GM06990 (cell line): ENCODE measurements around the gene MLX.
"Not testable (repeated sequence)": the region's sequence is repeated elsewhere in the genome, so short reads cannot be mapped to it uniquely, and the experiment has no call there.

ENCODE experiments used
- DNase-seq: peaks from one replicate; pipeline ENCODE4 v3.0.0-alpha.2; 2011; ENCODE audit not compliant: insufficient read length; ENCODE audit errors: extremely low read depth
- H3K27me3 ChIP-seq: replicated peaks from 2 replicates; pipeline ENCODE4 v1.6.0; 2011; ENCODE audit warnings: low read length; ENCODE audit not compliant: control insufficient read depth, insufficient read depth
- H3K36me3 ChIP-seq: 2 replicates; pipeline ENCODE4 v1.5.1; 2011; ENCODE audit warnings: low read length; ENCODE audit not compliant: control insufficient read depth, insufficient read depth
- H3K4me3 ChIP-seq: replicated peaks from 2 replicates; pipeline ENCODE4 v1.5.1; 2011; ENCODE audit warnings: low read depth, mild to moderate bottlenecking, control low read depth, low read length
- TF ChIP-seq, protein P1 (sequence below): IDR thresholded peaks from 2 replicates; pipeline ENCODE4 v1.5.1; 2011; ENCODE audit warnings: low read length, control low read depth, mild to moderate bottlenecking, inconsistent platforms; ENCODE audit not compliant: insufficient read depth, poor library complexity, severe bottlenecking

MLX gene

DNA sequence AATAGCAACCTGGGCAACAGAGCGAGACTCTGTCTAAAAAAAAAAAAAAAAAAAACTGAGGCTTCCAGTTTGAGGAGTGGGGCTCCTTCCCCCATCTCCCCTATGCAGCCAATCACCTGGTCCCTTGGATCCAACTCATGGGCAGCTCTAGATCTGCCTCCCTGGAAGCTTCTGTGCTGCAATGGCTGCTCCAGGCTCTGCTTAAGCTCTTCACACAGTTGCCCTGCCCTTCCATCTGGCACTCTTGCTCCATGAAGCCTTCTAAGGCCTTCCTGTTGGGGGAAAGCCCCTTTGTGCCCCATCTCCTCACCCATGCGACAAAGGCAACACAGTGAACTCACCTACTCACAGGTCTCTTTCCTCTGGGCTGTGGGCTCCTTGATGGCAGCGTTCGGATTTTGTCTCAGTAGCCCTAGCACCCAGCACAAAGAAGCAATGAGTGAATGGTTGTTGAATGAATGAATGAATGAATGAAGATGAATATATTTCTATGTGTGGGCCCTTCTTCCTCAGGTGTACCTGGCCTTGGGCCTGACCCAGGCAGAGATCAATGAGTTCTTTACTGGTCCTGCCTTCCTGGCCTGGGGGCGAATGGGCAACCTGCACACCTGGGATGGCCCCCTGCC is 29.0 kb upstream of the MLX start:
- TF ChIP-seq, protein P1, sequence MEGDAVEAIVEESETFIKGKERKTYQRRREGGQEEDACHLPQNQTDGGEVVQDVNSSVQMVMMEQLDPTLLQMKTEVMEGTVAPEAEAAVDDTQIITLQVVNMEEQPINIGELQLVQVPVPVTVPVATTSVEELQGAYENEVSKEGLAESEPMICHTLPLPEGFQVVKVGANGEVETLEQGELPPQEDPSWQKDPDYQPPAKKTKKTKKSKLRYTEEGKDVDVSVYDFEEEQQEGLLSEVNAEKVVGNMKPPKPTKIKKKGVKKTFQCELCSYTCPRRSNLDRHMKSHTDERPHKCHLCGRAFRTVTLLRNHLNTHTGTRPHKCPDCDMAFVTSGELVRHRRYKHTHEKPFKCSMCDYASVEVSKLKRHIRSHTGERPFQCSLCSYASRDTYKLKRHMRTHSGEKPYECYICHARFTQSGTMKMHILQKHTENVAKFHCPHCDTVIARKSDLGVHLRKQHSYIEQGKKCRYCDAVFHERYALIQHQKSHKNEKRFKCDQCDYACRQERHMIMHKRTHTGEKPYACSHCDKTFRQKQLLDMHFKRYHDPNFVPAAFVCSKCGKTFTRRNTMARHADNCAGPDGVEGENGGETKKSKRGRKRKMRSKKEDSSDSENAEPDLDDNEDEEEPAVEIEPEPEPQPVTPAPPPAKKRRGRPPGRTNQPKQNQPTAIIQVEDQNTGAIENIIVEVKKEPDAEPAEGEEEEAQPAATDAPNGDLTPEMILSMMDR: no peak
- Histone ChIP-seq H3K27me3 (no peaks in the 10 kb centered on the region), H3K36me3 (peaks cover 15% of the 10 kb centered on the region), H3K4me3 (no peak overlapping the region)
- DNase-seq: no peak

DNA sequence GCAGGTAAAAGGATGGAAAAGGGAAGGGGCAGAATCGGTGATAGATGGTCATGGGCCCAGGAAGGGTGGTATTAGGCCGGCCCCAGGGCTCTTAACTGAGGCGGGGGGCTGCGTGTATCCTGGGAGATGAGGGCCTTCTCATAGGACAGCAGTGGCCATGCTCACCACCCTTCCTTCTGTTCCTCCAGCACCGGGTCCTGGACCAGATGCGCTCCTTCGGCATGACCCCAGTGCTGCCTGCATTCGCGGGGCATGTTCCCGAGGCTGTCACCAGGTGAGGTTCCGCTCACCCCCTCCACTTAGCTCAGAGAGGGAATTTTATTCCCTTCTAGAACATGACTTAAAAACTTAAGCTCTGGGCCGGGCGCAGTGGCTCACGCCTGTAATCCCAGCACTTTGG is 28.4 kb upstream of the MLX start:
- DNase-seq: no peak
- H3K27me3 ChIP-seq: no peaks in the 10 kb centered on the region
- H3K36me3 ChIP-seq: peaks cover 17% of the 10 kb centered on the region
- no peak overlapping the region for H3K4me3 ChIP-seq
- TF ChIP-seq, protein P1: no peak

DNA sequence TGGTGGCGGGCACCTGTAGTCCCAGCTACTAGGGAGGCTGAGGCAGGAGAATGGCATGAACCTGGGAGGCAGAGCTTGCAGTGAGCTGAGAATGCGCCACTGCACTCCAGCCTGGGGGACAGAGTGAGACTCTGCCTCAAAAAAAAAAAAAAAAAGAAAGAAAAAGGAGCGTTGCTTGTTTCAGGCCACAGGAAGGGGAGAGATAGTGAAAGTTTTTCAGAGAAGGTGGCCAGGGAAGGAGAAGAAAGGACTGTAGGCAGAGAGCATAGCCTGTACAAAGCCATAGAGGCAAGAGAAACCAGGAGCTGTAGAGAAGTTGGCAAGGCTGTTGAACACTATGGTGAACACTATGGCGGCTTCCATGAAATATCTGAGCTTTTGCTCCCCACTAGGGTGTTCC is 26.3 kb upstream of the MLX start:
- not testable (repeated sequence) for H3K27me3 ChIP-seq, DNase-seq, H3K4me3 ChIP-seq
- peaks cover 21% of the 10 kb centered on the region for H3K36me3 ChIP-seq

DNA sequence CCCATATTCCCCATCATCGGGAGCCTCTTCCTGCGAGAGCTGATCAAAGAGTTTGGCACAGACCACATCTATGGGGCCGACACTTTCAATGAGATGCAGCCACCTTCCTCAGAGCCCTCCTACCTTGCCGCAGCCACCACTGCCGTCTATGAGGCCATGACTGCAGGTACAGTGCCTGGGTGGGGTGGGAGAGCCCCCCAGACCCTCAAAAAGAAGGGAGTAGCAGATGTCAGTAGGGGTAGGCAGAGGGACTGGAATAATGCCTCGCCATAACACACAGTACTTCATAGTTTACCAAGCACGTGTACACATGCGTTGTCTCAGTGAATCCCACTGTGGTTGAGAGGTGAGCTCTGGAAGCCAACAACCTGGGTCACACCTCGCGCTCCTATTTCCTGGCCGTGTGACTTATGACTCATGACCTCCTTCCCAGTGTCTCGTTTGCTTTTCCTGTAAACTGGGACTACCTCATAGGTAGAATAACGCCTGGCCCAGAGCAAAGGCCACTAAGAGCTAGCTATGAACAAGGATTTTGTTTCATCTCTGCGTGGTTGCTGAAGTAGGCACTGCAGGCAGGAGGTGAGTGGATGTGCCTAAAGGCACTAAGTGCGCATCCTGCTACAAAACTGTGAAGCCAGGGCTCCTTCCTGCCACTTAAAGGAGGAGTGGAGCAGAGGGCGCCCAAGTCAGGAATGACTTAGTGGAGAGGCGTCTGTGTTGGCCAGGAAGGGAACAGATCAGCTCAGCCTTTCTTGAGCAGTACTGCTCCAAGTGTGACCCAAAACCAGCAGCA is 25.7 kb upstream of the MLX start:
- TF ChIP-seq, protein P1: no peak
- H3K36me3 ChIP-seq: peaks cover 21% of the 10 kb centered on the region
- DNase-seq: no peak
- H3K27me3 ChIP-seq: no peaks in the 10 kb centered on the region
- no peak overlapping the region for H3K4me3 ChIP-seq

DNA sequence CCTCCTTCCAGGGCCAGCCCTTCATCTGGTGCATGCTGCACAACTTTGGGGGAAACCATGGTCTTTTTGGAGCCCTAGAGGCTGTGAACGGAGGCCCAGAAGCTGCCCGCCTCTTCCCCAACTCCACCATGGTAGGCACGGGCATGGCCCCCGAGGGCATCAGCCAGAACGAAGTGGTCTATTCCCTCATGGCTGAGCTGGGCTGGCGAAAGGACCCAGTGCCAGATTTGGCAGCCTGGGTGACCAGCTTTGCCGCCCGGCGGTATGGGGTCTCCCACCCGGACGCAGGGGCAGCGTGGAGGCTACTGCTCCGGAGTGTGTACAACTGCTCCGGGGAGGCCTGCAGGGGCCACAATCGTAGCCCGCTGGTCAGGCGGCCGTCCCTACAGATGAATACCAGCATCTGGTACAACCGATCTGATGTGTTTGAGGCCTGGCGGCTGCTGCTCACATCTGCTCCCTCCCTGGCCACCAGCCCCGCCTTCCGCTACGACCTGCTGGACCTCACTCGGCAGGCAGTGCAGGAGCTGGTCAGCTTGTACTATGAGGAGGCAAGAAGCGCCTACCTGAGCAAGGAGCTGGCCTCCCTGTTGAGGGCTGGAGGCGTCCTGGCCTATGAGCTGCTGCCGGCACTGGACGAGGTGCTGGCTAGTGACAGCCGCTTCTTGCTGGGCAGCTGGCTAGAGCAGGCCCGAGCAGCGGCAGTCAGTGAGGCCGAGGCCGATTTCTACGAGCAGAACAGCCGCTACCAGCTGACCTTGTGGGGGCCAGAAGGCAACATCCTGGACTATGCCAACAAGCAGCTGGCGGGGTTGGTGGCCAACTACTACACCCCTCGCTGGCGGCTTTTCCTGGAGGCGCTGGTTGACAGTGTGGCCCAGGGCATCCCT is 23.5 kb upstream of the MLX start:
- no peak for DNase-seq
- Histone ChIP-seq H3K27me3 (no peaks in the 10 kb centered on the region), H3K36me3 (peaks cover 21% of the 10 kb centered on the region)

More for the DNA sequence above, 23.5 kb upstream of the MLX start:
- H3K4me3 ChIP-seq: no peak overlapping the region
- TF ChIP-seq, protein P1: no peak
